Fibroblast of pulmonary artery (primary cell): ENCODE data around the gene EFHC2.

Experiments used
- DNase-seq: peaks from one replicate; pipeline ENCODE4 v3.0.0-alpha.2; 2010; ENCODE audit warnings: low read depth
- H3K4me3 ChIP-seq: replicated peaks from 2 replicates; pipeline ENCODE4 v1.5.1; 2011; ENCODE audit warnings: low read depth, mild to moderate bottlenecking, control low read depth, low read length, moderate library complexity
- TF ChIP-seq, protein P1 (sequence below): IDR thresholded peaks from 2 replicates; pipeline ENCODE4 v1.5.1; 2011; ENCODE audit warnings: mild to moderate bottlenecking, control low read depth, low read length, inconsistent platforms; ENCODE audit errors: missing control alignments

The EFHC2 gene

DNA sequence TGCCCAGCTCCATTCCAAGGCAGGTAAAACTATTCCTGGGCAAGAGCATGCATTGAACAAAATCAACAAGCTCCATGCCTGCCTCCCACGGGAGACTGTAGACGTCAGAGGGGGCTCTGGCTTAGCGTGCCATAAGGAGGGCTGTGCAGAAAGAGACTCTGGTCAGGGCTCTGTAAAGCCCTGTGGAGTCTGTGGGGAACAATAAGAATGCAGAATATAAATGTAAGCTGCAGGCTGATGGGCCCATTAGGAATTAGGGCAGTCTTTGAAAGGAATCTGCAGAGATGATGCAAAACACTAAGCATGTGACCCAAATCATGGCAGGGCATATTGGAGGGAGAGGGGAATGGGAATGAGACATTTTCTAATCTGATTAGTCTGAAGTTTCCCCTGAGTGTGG lies 170.3 kb downstream of the EFHC2 start:
- DNase-seq: no peak
- TF ChIP-seq, protein P1, sequence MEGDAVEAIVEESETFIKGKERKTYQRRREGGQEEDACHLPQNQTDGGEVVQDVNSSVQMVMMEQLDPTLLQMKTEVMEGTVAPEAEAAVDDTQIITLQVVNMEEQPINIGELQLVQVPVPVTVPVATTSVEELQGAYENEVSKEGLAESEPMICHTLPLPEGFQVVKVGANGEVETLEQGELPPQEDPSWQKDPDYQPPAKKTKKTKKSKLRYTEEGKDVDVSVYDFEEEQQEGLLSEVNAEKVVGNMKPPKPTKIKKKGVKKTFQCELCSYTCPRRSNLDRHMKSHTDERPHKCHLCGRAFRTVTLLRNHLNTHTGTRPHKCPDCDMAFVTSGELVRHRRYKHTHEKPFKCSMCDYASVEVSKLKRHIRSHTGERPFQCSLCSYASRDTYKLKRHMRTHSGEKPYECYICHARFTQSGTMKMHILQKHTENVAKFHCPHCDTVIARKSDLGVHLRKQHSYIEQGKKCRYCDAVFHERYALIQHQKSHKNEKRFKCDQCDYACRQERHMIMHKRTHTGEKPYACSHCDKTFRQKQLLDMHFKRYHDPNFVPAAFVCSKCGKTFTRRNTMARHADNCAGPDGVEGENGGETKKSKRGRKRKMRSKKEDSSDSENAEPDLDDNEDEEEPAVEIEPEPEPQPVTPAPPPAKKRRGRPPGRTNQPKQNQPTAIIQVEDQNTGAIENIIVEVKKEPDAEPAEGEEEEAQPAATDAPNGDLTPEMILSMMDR: no peak

DNA sequence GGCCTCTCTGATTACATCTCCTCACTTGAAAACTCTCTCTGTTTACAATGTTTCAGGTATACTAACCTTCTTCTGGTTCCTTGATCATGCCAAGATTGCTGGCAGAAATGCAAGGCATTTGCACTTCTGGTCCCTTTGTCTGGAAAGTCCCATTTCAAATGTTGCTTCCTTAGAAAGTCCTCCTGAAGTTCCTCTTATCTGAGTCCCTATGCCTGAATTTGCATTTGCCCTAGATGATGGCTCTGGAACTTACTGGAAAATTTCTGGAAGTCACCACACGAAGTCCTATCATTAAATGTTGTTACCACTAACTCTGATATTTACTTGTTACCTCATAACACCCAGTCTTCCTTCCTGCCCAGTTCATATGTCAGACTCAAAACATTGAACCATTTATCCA lies 176.4 kb downstream of the EFHC2 start:
- no peak for DNase-seq
- TF ChIP-seq, protein P1: no peak
- no peak overlapping the region for H3K4me3 ChIP-seq

More for the DNA sequence above, 170.3 kb downstream of the EFHC2 start:
- H3K4me3 ChIP-seq: no peak overlapping the region

DNA sequence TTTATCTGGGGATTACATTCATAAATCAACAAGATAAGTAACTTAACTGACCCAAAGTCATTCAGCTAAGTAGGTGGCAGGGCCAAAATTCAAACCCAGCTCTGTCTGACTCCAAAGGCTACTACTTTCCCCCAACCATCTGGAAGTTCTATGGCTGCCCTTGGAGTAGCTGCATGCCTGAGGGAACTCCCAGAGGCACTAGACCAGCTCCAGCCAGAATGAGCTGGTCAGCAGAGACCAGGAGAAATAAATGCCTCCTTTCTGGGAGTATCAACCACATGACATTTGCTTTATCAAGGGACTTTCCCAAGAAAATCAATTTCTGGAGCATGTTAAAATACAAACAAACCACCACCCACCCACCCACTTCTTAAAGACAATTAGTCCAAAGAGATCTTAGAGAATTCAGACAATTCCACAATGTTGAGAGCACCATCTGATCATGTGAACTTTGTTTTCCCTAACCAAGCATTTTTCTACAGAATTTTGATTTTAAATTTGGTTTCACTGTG lies 180.5 kb downstream of the EFHC2 start:
- H3K4me3 ChIP-seq: no peak overlapping the region
- TF ChIP-seq, protein P1: no peak
- DNase-seq: no peak

GRCh38 chrX:44157858-44158257 lies 185.6 kb downstream of the EFHC2 start:
- TF ChIP-seq, protein P1: no peak

GRCh38 chrX:44157283-44157682 lies 186.2 kb downstream of the EFHC2 start:
- DNase-seq: no peak
- TF ChIP-seq, protein P1: no peak
- H3K4me3 ChIP-seq: no peak overlapping the region

More at GRCh38 chrX:44157858-44158257, 185.6 kb downstream of the EFHC2 start:
- H3K4me3 ChIP-seq: no peak overlapping the region
- no peak for DNase-seq

DNA sequence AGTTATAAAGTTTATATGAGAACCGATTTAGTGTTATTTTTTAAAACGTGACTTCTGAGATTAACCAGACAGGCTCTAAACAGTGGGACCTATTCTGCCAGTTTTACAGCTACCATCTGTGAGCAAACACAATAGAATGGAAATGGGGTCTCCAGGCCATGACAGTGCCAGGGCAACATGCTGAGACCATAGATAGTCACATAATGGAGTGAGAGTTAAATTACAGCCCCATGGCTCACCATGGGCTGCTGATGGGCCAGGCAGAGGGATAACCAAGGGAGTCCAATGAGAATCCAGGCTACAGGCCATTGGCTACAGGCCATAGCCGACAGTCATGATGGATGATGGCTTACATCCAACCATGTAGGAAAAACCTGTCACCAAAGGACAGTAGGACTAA lies 186.7 kb downstream of the EFHC2 start:
- no peak for DNase-seq
- no peak overlapping the region for H3K4me3 ChIP-seq
- TF ChIP-seq, protein P1: no peak

DNA sequence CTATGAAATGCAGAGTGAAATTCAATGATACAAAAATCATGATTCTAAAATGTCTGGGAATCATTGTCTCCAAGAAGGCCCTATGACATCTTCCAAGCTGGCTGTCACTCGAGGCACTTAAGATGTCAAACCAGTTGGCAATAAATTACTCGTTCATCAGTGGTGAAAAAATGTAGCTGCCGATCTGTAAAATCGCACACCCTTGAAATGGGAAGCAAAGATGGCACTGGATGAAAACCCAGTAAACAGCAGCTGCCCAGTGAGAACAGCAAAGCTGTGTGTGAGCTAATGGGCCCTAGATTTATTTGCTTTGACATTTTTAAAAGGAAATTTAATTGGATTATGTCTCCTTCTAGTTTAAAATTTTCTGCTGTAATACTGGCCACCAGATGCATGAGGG lies 188.3 kb downstream of the EFHC2 start:
- TF ChIP-seq, protein P1: no peak
- DNase-seq: no peak
- H3K4me3 ChIP-seq: no peak overlapping the region
